ENCODE results near the gene TBC1D2B.

GRCh38 chr15:78069052-78069414 lies 8.5 kb downstream of the TBC1D2B start:
- TF ChIP-seq, protein P1, sequence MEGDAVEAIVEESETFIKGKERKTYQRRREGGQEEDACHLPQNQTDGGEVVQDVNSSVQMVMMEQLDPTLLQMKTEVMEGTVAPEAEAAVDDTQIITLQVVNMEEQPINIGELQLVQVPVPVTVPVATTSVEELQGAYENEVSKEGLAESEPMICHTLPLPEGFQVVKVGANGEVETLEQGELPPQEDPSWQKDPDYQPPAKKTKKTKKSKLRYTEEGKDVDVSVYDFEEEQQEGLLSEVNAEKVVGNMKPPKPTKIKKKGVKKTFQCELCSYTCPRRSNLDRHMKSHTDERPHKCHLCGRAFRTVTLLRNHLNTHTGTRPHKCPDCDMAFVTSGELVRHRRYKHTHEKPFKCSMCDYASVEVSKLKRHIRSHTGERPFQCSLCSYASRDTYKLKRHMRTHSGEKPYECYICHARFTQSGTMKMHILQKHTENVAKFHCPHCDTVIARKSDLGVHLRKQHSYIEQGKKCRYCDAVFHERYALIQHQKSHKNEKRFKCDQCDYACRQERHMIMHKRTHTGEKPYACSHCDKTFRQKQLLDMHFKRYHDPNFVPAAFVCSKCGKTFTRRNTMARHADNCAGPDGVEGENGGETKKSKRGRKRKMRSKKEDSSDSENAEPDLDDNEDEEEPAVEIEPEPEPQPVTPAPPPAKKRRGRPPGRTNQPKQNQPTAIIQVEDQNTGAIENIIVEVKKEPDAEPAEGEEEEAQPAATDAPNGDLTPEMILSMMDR (IDR thresholded peaks at IDR 0.05; ENCODE audit: insufficient read depth, low read length) = no peak
- TF ChIP-seq POLR2AphosphoS5 (IDR thresholded peaks at IDR 0.05; ENCODE audit: low read depth) = no peak
- no peak for TF ChIP-seq REST (IDR thresholded peaks at IDR 0.05; ENCODE audit: insufficient replicate concordance, low read depth)
- no peak for TF ChIP-seq GABPA (IDR thresholded peaks at IDR 0.05; ENCODE audit: low read depth)
- TF ChIP-seq SPI1 (IDR thresholded peaks at IDR 0.05; ENCODE audit: borderline replicate concordance, low read depth) = no peak; the same call in 1 of the 2 replicates

Measured in HL-60 (cell line).